ENCODE results near the gene DAPP1.

DNA sequence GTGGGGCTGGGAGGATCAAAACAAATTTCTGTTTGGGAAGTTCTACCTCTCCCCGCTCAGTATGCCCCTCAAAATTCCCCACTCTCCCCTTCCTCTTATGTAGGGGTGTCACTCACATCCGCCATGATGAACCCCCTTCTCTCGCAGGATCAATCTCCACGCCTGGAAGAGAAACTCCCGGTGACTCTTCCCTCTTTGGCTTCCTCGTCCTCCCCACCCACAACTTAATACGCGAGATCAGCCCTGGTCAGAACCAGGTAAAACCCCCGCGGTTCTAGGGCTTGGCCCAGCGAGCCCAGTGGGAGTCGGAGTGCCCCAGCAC, 77.2 kb downstream of the DAPP1 start:
- TF ChIP-seq POLR2AphosphoS5 (IDR thresholded peaks at IDR 0.05): no peak
- TF ChIP-seq POLR2A (IDR thresholded peaks at IDR 0.05): no peak
